Colonic mucosa (tissue), 4 donors: ENCODE measurements around the gene DENND1A. TPM values are rescaled to one million over a fixed set of nuclear protein-coding genes. Genes with fewer than 3 reads are reported as not detected.

ENCODE experiments used
- DNase-seq: peaks from one replicate; pipeline ENCODE4 v3.0.0-alpha.2; 2020
- H3K27ac ChIP-seq: fragments of 200-600 bp; one replicate; pipeline ENCODE4 v1.8.0; 2021
- H3K27me3 ChIP-seq: fragments of 200-600 bp; one replicate; pipeline ENCODE4 v1.8.0; 2021
- H3K36me3 ChIP-seq: fragments of 200-600 bp; one replicate; pipeline ENCODE4 v1.8.0; 2021
- H3K4me1 ChIP-seq: fragments of 200-600 bp; one replicate; pipeline ENCODE4 v1.8.0; 2021; ENCODE audit warnings: mild to moderate bottlenecking
- H3K4me3 ChIP-seq: fragments of 200-600 bp; one replicate; pipeline ENCODE4 v1.8.0; 2021
- H3K9ac ChIP-seq, 2 donors: one replicate each; pipeline ENCODE4 v1.7.0; 2013; ENCODE audit warnings: control low read depth in 2 of 2, low read depth in 2 of 2, low read length in 2 of 2
- H3K9me3 ChIP-seq: fragments of 200-600 bp; one replicate; pipeline ENCODE4 v1.8.0; 2021
- intact Hi-C: fragments of 100-400 bp; cut with DNase I; formaldehyde crosslinking; loops from one replicate; pipeline ENCODE4 v1.14.1; 2022
- total RNA-seq, 2 donors: library from RNA; stranded (reverse); fragmentation: NEBNext Ultra II Directional in 1 of 2; extraction: Animal tissue kit (Norgen Biotek cat#: 25700) in 1 of 2; gene quantifications; one replicate each; pipeline ENCODE4 v1.2.1, GENCODE V29; 2021
- TF ChIP-seq, protein P1 (sequence below): fragments of 200-600 bp; IDR thresholded peaks from one replicate; pipeline ENCODE4 v1.8.0; 2022; ENCODE audit warnings: antibody characterized with exemption, mild to moderate bottlenecking
- donor health status: healthy.
- donor health status: DM: no; HTN: no; CAD: no.
- donor health status: DM: no; HTN: no; CAD: no.

DENND1A gene
- total RNA-seq, 2 donors from 2014 or later = 34.3 to 39.9 TPM

DNA sequence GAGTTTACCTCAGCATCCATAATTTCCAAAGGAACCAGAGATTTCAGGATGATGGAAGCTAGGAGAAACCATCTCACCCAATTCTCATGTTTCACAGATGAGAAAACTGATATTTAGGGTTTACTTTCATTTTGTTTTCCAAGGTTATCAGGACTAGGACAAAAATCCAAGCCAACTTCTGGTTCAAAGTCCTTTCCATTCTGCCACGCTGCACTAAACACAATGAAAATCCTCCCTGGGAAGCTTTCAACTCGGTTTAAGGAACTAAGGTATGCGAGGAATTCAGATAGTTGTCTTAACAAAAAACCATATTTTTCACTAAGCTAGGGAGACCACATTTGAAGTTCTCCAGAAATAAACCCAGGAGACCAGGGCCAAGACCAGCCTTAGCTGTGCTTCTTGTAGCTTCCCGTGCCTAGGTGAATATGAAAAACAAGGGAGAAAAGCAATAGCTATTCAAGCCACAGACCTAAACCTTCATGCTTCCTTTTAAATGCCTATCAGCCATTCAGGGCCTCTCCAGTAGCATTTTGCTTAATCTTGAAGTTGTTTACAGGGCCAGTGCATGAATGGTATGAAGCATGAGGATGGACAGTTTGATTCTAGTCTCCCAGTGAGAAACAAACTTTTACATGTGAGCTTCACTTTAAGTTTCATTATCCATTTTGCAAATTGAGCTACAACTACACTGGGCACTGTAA is 167.9 kb downstream of the DENND1A start:
- H3K4me1 ChIP-seq = no peaks in the 10 kb centered on the region
- TF ChIP-seq, protein P1, sequence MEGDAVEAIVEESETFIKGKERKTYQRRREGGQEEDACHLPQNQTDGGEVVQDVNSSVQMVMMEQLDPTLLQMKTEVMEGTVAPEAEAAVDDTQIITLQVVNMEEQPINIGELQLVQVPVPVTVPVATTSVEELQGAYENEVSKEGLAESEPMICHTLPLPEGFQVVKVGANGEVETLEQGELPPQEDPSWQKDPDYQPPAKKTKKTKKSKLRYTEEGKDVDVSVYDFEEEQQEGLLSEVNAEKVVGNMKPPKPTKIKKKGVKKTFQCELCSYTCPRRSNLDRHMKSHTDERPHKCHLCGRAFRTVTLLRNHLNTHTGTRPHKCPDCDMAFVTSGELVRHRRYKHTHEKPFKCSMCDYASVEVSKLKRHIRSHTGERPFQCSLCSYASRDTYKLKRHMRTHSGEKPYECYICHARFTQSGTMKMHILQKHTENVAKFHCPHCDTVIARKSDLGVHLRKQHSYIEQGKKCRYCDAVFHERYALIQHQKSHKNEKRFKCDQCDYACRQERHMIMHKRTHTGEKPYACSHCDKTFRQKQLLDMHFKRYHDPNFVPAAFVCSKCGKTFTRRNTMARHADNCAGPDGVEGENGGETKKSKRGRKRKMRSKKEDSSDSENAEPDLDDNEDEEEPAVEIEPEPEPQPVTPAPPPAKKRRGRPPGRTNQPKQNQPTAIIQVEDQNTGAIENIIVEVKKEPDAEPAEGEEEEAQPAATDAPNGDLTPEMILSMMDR = no peak
- no peaks in the 10 kb centered on the region for H3K9me3 ChIP-seq
- no peaks in the 10 kb centered on the region for H3K27me3 ChIP-seq
- no peak overlapping the region for H3K27ac ChIP-seq
- intact Hi-C loops = no loop called here
- no peak for DNase-seq
- H3K9ac ChIP-seq = no peak overlapping the region
- H3K4me3 ChIP-seq = no peak overlapping the region
- H3K36me3 ChIP-seq = no peaks in the 10 kb centered on the region

DNA sequence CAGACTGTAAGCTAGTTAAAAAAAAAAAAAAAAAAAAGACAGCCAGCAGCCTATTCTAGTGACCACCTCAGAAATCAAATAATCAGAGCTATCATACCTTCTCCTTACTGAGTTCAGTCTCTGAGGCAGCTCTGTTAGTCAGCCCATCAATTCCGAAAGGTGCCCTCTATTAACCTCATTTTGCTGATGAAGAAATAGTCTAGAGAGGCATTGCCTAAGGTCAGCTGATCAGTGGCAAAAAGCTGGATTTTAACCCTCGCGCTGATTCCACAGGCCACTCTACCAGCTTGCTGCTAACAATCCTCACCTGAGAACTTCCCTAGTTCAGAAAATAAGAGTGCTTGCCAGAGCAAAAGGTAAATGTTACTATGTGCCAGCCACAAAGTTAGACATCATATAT is 172.0 kb downstream of the DENND1A start:
- Histone ChIP-seq H3K27ac (no peak overlapping the region), H3K4me3 (no peak overlapping the region), H3K27me3 (no peaks in the 10 kb centered on the region), H3K9ac (no peak overlapping the region), H3K9me3 (no peaks in the 10 kb centered on the region), H3K4me1 (no peaks in the 10 kb centered on the region), H3K36me3 (no peaks in the 10 kb centered on the region)
- TF ChIP-seq, protein P1 = no peak
- DNase-seq = no peak
- intact Hi-C loops = no loop called here

DNA sequence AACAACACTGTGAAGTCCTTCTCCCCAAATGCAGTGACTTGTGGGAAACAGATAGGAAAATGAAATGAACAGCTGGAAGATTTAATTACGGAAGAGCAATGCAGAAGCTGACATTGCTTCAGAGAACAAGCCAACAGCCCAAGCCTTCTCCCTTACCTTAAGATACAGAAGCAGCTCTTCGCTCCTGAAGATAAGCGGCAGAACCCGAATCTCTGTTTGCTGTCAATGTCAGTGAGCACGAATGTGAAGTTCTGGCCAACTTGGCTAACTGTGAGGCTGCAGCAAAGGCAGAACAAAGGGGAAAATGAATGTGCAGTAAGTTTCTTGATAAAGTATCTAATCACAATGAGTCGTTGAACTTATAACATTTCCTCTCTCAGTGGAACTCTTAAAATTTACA is 172.4 kb downstream of the DENND1A start:
- Histone ChIP-seq H3K36me3 (no peaks in the 10 kb centered on the region), H3K27me3 (no peaks in the 10 kb centered on the region), H3K9me3 (no peaks in the 10 kb centered on the region), H3K27ac (no peak overlapping the region), H3K9ac (no peak overlapping the region), H3K4me1 (no peaks in the 10 kb centered on the region), H3K4me3 (no peak overlapping the region)
- intact Hi-C loops = no loop called here
- no peak for DNase-seq
- TF ChIP-seq, protein P1 = no peak

DNA sequence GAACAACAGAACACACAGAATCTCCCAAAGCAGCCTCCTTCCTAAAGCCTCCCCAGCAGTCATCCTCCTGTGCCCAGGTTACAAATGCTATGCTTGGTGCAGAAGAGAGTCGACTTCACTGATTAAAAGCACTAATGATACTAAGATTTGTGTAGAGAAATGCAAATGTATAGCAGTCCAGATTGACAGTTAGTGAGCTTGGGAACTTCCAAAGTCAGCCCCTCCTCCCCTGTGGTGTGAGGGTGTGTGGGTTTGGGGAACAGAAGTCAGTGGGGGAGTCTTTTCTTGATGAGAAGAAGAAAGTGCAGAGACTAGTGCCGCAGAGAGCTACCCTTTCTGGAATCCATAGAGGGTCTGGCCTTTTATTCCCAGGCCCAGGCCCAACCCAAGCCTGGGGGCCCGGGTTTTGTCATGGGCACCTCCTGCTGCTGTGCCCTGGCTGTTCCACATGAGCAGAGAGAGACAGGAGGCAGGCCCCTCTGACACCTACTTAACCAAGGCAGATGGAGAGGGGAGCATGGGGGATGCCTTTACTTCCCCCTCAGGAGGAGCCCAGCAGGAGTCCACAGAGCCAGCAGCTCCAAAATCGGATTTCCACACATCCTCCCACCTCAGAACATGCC is 173.3 kb downstream of the DENND1A start:
- intact Hi-C loops = no loop called here

GRCh38 chr9:123753669-123754258 is 176.2 kb downstream of the DENND1A start:
- Histone ChIP-seq H3K4me3 (no peak overlapping the region), H3K27ac (no peak overlapping the region), H3K27me3 (no peaks in the 10 kb centered on the region), H3K9ac (no peak overlapping the region), H3K9me3 (no peaks in the 10 kb centered on the region), H3K36me3 (no peaks in the 10 kb centered on the region), H3K4me1 (no peaks in the 10 kb centered on the region)
- TF ChIP-seq, protein P1 = no peak
- intact Hi-C loops = no loop called here
- no peak for DNase-seq

More for the DNA sequence above, 173.3 kb downstream of the DENND1A start:
- H3K9ac ChIP-seq = no peak overlapping the region
- no peaks in the 10 kb centered on the region for H3K4me1 ChIP-seq
- no peaks in the 10 kb centered on the region for H3K36me3 ChIP-seq
- H3K27ac ChIP-seq = no peak overlapping the region
- no peaks in the 10 kb centered on the region for H3K9me3 ChIP-seq
- TF ChIP-seq, protein P1 = no peak
- no peak overlapping the region for H3K4me3 ChIP-seq
- no peaks in the 10 kb centered on the region for H3K27me3 ChIP-seq
- DNase-seq = no peak
